GM12878 (cell line): ENCODE data around the gene VASH2. TPM values are rescaled to one million over a fixed set of nuclear protein-coding genes. Genes with fewer than 3 reads are reported as not detected.

Source experiments
- ATAC-seq: fragments of 200-7000 bp; cut with Tn5 transposase; 3 replicates; pipeline ENCODE4 v1.9.1; 2020; ENCODE audit warnings: mild to moderate bottlenecking, moderate library complexity
- BruUV-seq: library from RNA; stranded (reverse); fragments of 400-500 nt; replicated peaks from 2 replicates; lab custom pipeline; 2021; lab: Mats Ljungman, UMichigan
- CTCF ChIA-PET: fragments of 300-600 bp; sonication (Branson Sonifier 250); formaldehyde crosslinking; extraction: SDS; loops from one replicate; lab custom pipeline; 2021; ENCODE audit warnings: inconsistent platforms; lab: Yijun Ruan, JAX
- POLR2A ChIA-PET: fragments of 350-600 bp; formaldehyde crosslinking; extraction: SDS; loops from one replicate; lab custom pipeline; 2021; ENCODE audit warnings: inconsistent platforms; lab: Charles Lee
- RAD21 ChIA-PET: fragments of 300-600 bp; sonication (Branson Sonifier 250); formaldehyde crosslinking; loops from one replicate; lab custom pipeline; 2023; ENCODE audit warnings: antibody characterized with exemption; ENCODE audit not compliant: unreplicated experiment; lab: Charles Lee
- SMC1A ChIA-PET: fragments of 300-600 bp; sonication (Branson Sonifier 250); formaldehyde crosslinking; loops from one replicate; lab custom pipeline; 2023; ENCODE audit not compliant: unreplicated experiment, uncharacterized antibody; lab: Charles Lee
- DNase-seq: peaks from one replicate; pipeline ENCODE4 v3.0.0-alpha.2; 2011; ENCODE audit warnings: low read depth, low spot score
- FAIRE-seq: peaks from 3 replicates; lab custom pipeline; 2011; peaks lifted over from hg19 to GRCh38; lab: Jason Lieb, UNC
- H2AFZ ChIP-seq: 2 replicates; pipeline ENCODE4 v1.6.0; 2011; ENCODE audit warnings: low read depth, low read length, control low read depth; ENCODE audit not compliant: control insufficient read depth
- H3K27ac ChIP-seq: 2 replicates; pipeline ENCODE4 v1.5.1; 2011; ENCODE audit warnings: control low read depth; ENCODE audit not compliant: control insufficient read depth, insufficient read depth
- H3K27me3 ChIP-seq, 2 experiments: replicated peaks in 1 of 2; 2 replicates each; pipeline versions ENCODE4 v1.6.0 to v1.6.1; 2011; ENCODE audit warnings: low read length in 1 of 2; ENCODE audit not compliant: control insufficient read depth in 2 of 2, insufficient read depth in 2 of 2
- H3K36me3 ChIP-seq, 2 experiments: 2 replicates each; pipeline ENCODE4 v1.5.1; 2011; ENCODE audit warnings: low read length in 1 of 2; ENCODE audit not compliant: control insufficient read depth in 2 of 2, insufficient read depth in 2 of 2
- H3K4me1 ChIP-seq: 2 replicates; pipeline ENCODE4 v1.6.1; 2011; ENCODE audit warnings: mild to moderate bottlenecking, low read length, moderate library complexity, mixed read lengths; ENCODE audit not compliant: control insufficient read depth, insufficient read depth
- H3K4me2 ChIP-seq: 2 replicates; pipeline ENCODE4 v1.6.0; 2011; ENCODE audit warnings: control low read depth; ENCODE audit not compliant: control insufficient read depth, insufficient read depth
- H3K4me3 ChIP-seq: fragments of 200-600 bp; sonication (generic); 2 replicates; pipeline ENCODE4 v1.5.1; 2016
- H3K79me2 ChIP-seq: 2 replicates; pipeline ENCODE4 v1.6.0; 2011; ENCODE audit warnings: low read length; ENCODE audit not compliant: control insufficient read depth, insufficient read depth
- H3K9ac ChIP-seq: 2 replicates; pipeline ENCODE4 v1.8.0; 2011; ENCODE audit warnings: low read length, control low read depth, mixed read lengths; ENCODE audit not compliant: control insufficient read depth, insufficient read depth
- H3K9me3 ChIP-seq: replicated peaks from 3 replicates; pipeline ENCODE4 v1.5.1; 2011; ENCODE audit warnings: mild to moderate bottlenecking, low read length; ENCODE audit not compliant: control insufficient read depth, insufficient read depth
- H4K20me1 ChIP-seq: 2 replicates; pipeline ENCODE4 v1.6.0; 2011; ENCODE audit not compliant: control insufficient read depth, insufficient read depth
- CBX5 ChIP-seq: sonication (generic); IDR thresholded peaks from 2 replicates; pipeline ENCODE4 v1.6.1; 2016; ENCODE audit warnings: low read depth, moderate library complexity, mild to moderate bottlenecking, inconsistent platforms
- JUND ChIP-seq: IDR thresholded peaks from 2 replicates; pipeline ENCODE4 v1.6.1; 2012; ENCODE audit warnings: low read depth, mild to moderate bottlenecking, low read length, improper control_type of control experiment, moderate library complexity
- WGBS: methylation state at CpG from one replicate; pipeline ENCODE4 v1.1.6; 2016; ENCODE audit warnings: low lambda C conversion rate; ENCODE audit not compliant: insufficient replicate concordance, insufficient coverage; ENCODE audit errors: missing lambda C conversion rate; 5-methylcytosine and 5-hydroxymethylcytosine counted together
- in situ Hi-C: fragments of 300-500 bp; cut with MboI; formaldehyde crosslinking; loops from 9 replicates; pipeline ENCODE4 v1.14.3; 2018; ENCODE audit warnings: mixed read lengths
- intact Hi-C: fragments of 100-400 bp; cut with micrococcal nuclease; formaldehyde crosslinking; loops from one replicate; pipeline ENCODE4 v1.14.2; 2022; ENCODE audit not compliant: unreplicated experiment
- polyA plus RNA-seq, 11 experiments: library from polyadenylated mRNA; depleted of rRNA in 4 of 11; unstranded in 6 of 11; stranded (reverse) in 5 of 11; fragments of >200 nt; fragmentation: Nextera tagmentation in 4 of 11; fragmentation: Illumina TruSeq in 1 of 11; extraction: Ambion mirVana in 4 of 11; extraction: Trizol in 1 of 11; gene quantifications; 1 replicate in 1 of 11; 2 replicates in 10 of 11; pipeline versions ENCODE4 v1.2.1 to v1.2.3, GENCODE V29; 2011 to 2016; ENCODE audit warnings: inconsistent platforms in 2 of 11, missing spikeins in 2 of 11, low read depth in 1 of 11
- total RNA-seq, 4 experiments: library from RNA; depleted of rRNA in 3 of 4; stranded (reverse); fragments of >200 nt in 3 of 4; fragmentation: Illumina TruSeq in 1 of 4; extraction: Trizol in 1 of 4; gene quantifications; 2 replicates each; pipeline versions ENCODE4 v1.2.1 to v1.2.3, GENCODE V29; 2013 to 2021
- TF ChIP-seq, protein P1 (sequence below): fragments of 450-650 bp; conservative IDR thresholded peaks from 2 replicates; pipeline ENCODE4 v1.6.1; 2017; ENCODE audit warnings: mild to moderate bottlenecking, moderate library complexity
- TF ChIP-seq, protein P2 (sequence below): IDR thresholded peaks from 2 replicates; pipeline ENCODE4 v1.6.1; 2011; ENCODE audit warnings: borderline replicate concordance, low read depth, mild to moderate bottlenecking, moderate library complexity, mixed read lengths, low read length; ENCODE audit not compliant: insufficient read depth; ENCODE audit errors: extremely low read length
- TF ChIP-seq, protein P3 (sequence below): fragments of 450-650 bp; IDR thresholded peaks from 2 replicates; pipeline ENCODE4 v1.6.1; 2016; ENCODE audit warnings: mild to moderate bottlenecking

The VASH2 gene
- total and polyA plus RNA-seq, 10 of the 15 experiments (the other 5 are each of a cell fraction or from before 2014, with no cell fraction given): 5.4 to 29.7 (median 21.7) TPM

DNA sequence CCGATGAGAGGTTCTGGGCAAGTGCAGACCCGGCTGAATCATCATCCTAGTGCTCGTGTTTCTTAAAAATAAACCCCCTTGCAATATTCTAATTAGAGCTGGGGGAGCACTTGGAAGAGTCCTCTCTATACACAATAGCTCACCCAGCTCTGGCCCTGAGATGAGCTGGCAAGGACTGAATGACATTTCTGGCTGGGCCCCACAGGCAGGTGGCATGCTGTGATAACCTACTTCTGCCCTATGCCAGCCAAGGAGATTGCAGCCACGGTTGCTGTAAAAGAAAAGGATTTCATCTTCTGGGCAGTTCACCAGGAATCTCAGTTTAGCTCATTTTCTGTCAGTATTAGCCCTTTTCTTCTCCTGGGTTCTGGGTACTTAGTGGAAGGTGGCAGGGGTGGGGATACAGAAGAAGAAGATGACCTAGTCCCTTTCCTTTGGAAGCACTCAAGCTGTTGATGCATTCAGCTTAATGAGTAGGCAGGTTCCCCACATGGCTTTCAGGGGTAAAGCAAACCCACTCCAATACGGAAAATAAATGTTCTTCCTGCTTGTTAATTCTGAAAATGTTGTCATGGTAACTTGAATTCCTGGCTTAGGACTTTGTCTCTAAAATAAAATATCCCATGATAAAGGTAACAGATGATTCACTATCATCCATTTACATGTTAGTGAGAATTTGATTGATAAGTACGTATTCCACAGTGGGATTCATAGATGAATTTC lies 32.2 kb downstream of the VASH2 start:
- ATAC-seq: no peak

More for the DNA sequence above, 32.2 kb downstream of the VASH2 start:
- Histone ChIP-seq H3K9me3 (no peaks in the 10 kb centered on the region), H2AFZ (no peak overlapping the region), H3K4me3 (no peak overlapping the region), H3K4me1 (peaks cover 53% of the 10 kb centered on the region), H3K4me2 (no peak overlapping the region), H4K20me1 (no peaks in the 10 kb centered on the region), H3K27ac (peak overlapping the region; percentile 93; the same call in 1 of the 2 replicates), H3K27me3 (no peaks in the 10 kb centered on the region), H3K9ac (no peak overlapping the region), H3K36me3 (peaks cover 0 to 5% of the 10 kb centered on the region in 2 experiments; a peak in 3 of 4 replicates), H3K79me2 (peaks cover 4% of the 10 kb centered on the region; the same call in 1 of the 2 replicates)
- in situ Hi-C loops: no loop called here
- no TSS peak for BruUV-seq
- ChIA-PET CTCF (interaction anchor here (0.8 to 8.0 kb wide), 7 partner anchors 13 to 505 kb away, joined by 3 to 61 read pairs (median 5); no protein-coding TSS in a partner anchor), SMC1A (interaction anchor here (0.8 to 7.8 kb wide), 10 partner anchors 8 to 167 kb away, joined by 3 to 86 read pairs (median 8); no protein-coding TSS in a partner anchor), RAD21 (interaction anchor here (0.6 to 7.3 kb wide), 6 partner anchors 12 to 170 kb away, joined by 3 to 73 read pairs (median 4); no protein-coding TSS in a partner anchor), POLR2A (interaction anchor here (0.6 to 6.1 kb wide), 5 partner anchors 24 to 154 kb away, joined by 3 to 71 read pairs (median 5); no protein-coding TSS in a partner anchor)
- DNase-seq (no peak), FAIRE-seq (no peak)
- TF ChIP-seq CBX5 (no peak), JUND (no peak)
- TF ChIP-seq, protein P1, sequence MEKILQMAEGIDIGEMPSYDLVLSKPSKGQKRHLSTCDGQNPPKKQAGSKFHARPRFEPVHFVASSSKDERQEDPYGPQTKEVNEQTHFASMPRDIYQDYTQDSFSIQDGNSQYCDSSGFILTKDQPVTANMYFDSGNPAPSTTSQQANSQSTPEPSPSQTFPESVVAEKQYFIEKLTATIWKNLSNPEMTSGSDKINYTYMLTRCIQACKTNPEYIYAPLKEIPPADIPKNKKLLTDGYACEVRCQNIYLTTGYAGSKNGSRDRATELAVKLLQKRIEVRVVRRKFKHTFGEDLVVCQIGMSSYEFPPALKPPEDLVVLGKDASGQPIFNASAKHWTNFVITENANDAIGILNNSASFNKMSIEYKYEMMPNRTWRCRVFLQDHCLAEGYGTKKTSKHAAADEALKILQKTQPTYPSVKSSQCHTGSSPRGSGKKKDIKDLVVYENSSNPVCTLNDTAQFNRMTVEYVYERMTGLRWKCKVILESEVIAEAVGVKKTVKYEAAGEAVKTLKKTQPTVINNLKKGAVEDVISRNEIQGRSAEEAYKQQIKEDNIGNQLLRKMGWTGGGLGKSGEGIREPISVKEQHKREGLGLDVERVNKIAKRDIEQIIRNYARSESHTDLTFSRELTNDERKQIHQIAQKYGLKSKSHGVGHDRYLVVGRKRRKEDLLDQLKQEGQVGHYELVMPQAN: no peak
- TF ChIP-seq, protein P2, sequence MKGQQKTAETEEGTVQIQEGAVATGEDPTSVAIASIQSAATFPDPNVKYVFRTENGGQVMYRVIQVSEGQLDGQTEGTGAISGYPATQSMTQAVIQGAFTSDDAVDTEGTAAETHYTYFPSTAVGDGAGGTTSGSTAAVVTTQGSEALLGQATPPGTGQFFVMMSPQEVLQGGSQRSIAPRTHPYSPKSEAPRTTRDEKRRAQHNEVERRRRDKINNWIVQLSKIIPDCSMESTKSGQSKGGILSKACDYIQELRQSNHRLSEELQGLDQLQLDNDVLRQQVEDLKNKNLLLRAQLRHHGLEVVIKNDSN: no peak
- TF ChIP-seq, protein P3, sequence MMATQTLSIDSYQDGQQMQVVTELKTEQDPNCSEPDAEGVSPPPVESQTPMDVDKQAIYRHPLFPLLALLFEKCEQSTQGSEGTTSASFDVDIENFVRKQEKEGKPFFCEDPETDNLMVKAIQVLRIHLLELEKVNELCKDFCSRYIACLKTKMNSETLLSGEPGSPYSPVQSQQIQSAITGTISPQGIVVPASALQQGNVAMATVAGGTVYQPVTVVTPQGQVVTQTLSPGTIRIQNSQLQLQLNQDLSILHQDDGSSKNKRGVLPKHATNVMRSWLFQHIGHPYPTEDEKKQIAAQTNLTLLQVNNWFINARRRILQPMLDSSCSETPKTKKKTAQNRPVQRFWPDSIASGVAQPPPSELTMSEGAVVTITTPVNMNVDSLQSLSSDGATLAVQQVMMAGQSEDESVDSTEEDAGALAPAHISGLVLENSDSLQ: no peak
- 91% methylated on average over 6 of the region's 6 CpGs for WGBS
- intact Hi-C loops: no loop called here
